ENCODE data around the gene ITPRIPL1. TPM values are rescaled to one million over a fixed set of nuclear protein-coding genes. Genes with fewer than 3 reads are reported as not detected.

ITPRIPL1 gene
- total and polyA plus RNA-seq, 10 donors = 0.80 to 6.6 (median 3.6) TPM

DNA sequence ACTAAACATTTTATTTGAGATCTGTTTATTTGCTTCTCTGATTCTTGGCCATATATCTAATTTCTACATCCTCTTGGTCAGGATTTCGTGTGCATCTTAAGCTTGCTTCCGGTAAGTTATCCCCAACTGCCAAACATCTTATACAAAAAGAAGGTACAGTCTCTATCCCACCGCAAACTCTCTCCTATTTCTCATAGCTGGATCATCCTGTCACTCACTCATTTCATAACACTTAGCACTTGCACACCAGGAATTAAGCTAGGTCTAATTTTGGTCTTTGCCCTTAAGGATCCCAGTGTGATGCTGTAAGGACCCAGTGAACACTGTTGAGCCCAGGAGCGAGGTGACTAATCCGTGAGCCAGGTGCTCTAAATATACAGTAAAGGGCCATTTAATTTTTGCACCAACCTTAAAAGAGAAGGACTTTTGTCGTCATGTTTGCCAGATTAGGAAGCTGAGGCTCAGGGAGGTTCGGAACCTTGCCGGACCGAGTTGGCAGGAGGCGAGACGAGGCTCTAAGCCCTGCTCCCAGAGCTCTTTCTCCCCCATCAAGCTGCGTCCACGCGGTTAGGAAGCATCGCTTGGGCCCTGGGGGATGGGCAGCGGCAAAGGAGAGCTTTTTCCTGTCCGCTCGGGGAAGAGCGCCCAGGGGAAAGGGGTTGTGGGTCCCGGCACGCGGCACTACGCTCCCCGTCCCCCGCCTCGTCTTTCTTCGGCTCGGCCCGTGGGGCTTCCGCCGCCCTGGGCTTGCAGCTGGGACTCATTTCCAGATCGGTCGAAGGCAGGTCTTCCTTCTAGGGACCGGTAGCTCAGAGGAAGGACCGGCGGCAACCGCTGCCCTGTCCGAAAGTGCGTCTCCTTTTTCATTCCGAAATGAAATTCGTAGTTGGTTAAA is 4.1 kb upstream of the ITPRIPL1 start:
- Histone ChIP-seq H3K27ac (peak overlapping the region; percentile 31 to 82 (median 72)), H3K36me3 (no peaks in the 10 kb centered on the region), H3K4me1 (peaks cover 7 to 83% (median 47%) of the 10 kb centered on the region in 6 donors), H3K9me3 (no peaks in the 10 kb centered on the region), H3K27me3 (replicated peaks in 1 of 7) (peaks cover 0 to 37% (median 5%) of the 10 kb centered on the region in 7 donors), H3K4me3 (peak overlapping the region; percentile 69 to 81 (median 73))
- TF ChIP-seq POLR2AphosphoS5 (IDR thresholded peaks at IDR 0.05) (no peak), CTCF (IDR thresholded peaks at IDR 0.05 in 8 of 11, conservative IDR thresholded peaks at IDR 0.05 in 3 of 11) (no peak), POLR2A (IDR thresholded peaks at IDR 0.05) (no peak)
- intact Hi-C loops (cut with DNase I; ENCODE audit: low total_unique reads) = no loop called here
- 2 to 4% (median 4%) methylated on average over 35 to 41 of the region's 41 CpGs for WGBS, 5 donors
- peak; percentile 86 for DNase-seq

DNA sequence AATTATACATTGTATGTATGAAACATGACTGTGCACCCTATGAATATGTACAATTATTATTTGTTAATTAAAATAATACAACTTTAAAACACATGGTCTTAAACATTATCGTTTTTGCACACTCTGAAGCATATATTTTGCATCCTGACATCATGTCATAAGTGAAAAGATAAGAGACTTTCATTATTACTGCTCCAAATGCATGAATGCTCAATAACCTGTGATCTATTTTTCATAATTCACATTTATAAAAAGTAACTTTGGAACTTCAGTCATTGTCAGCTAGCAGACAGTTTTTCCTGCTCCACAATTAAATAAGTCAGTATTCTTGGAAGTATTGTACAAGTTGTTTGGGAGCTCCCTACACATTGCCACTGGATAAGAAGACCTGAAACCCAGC is 1.3 kb upstream of the ITPRIPL1 start:
- H3K27ac ChIP-seq = peak overlapping the region in 2 of 8 donors; percentile 79 to 81
- TF ChIP-seq CTCF (IDR thresholded peaks at IDR 0.05 in 8 of 11, conservative IDR thresholded peaks at IDR 0.05 in 3 of 11) = no peak
- TF ChIP-seq POLR2AphosphoS5 (IDR thresholded peaks at IDR 0.05) = no peak
- TF ChIP-seq POLR2A (IDR thresholded peaks at IDR 0.05) = no peak
- DNase-seq = no peak
- intact Hi-C loops (cut with DNase I; ENCODE audit: low total_unique reads) = no loop called here
- H3K27me3 ChIP-seq (replicated peaks in 1 of 7) = peaks cover 0 to 40% (median 5%) of the 10 kb centered on the region in 7 donors
- peaks cover 7 to 80% (median 48%) of the 10 kb centered on the region in 6 donors for H3K4me1 ChIP-seq
- no peak overlapping the region for H3K4me3 ChIP-seq
- H3K9me3 ChIP-seq = no peaks in the 10 kb centered on the region
- 74 to 92% (median 83%) methylated on average over 1 of the region's 1 CpG for WGBS, 5 donors
- peaks cover 0 to 11% (median 0%) of the 10 kb centered on the region in 6 donors for H3K36me3 ChIP-seq

GRCh38 chr2:96324721-96325040 is 436 bp upstream of the ITPRIPL1 start:
- WGBS, 5 donors = 13 to 25% (median 16%) methylated on average over 6 of the region's 6 CpGs
- peak overlapping the region in 7 of 8 donors; percentile 43 to 80 (median 59) for H3K4me3 ChIP-seq
- no peaks in the 10 kb centered on the region for H3K9me3 ChIP-seq
- no peak for DNase-seq
- H3K27me3 ChIP-seq (replicated peaks in 1 of 7) = peaks cover 0 to 40% (median 5%) of the 10 kb centered on the region in 7 donors
- peaks cover 0 to 11% (median 0%) of the 10 kb centered on the region in 6 donors for H3K36me3 ChIP-seq
- H3K4me1 ChIP-seq = peaks cover 7 to 72% (median 42%) of the 10 kb centered on the region in 6 donors
- intact Hi-C loops (cut with DNase I; ENCODE audit: low total_unique reads) = no loop called here
- peak overlapping the region in 7 of 8 donors; percentile 43 to 83 (median 71) for H3K27ac ChIP-seq
- TF ChIP-seq POLR2AphosphoS5 (IDR thresholded peaks at IDR 0.05) = no peak
- no peak for TF ChIP-seq POLR2A (IDR thresholded peaks at IDR 0.05)
- TF ChIP-seq CTCF (IDR thresholded peaks at IDR 0.05 in 8 of 11, conservative IDR thresholded peaks at IDR 0.05 in 3 of 11) = no peak

GRCh38 chr2:96325884-96326255 is 753 bp downstream of the ITPRIPL1 start:
- H3K36me3 ChIP-seq = peaks cover 0 to 11% (median 0%) of the 10 kb centered on the region in 6 donors
- DNase-seq = peak; percentile 81
- peaks cover 7 to 60% (median 33%) of the 10 kb centered on the region in 6 donors for H3K4me1 ChIP-seq
- 13 to 29% (median 23%) methylated on average over 8 of the region's 8 CpGs for WGBS, 5 donors
- intact Hi-C loops (cut with DNase I; ENCODE audit: low total_unique reads) = no loop called here
- H3K4me3 ChIP-seq = peak overlapping the region; percentile 43 to 80 (median 58)
- TF ChIP-seq POLR2AphosphoS5 (IDR thresholded peaks at IDR 0.05) = peak; percentile 43 to 90 (median 79)
- TF ChIP-seq CTCF (IDR thresholded peaks at IDR 0.05 in 8 of 11, conservative IDR thresholded peaks at IDR 0.05 in 3 of 11) = no peak
- peak in 1 of 3 donors; percentile 42 for TF ChIP-seq POLR2A (IDR thresholded peaks at IDR 0.05)
- peaks cover 0 to 40% (median 5%) of the 10 kb centered on the region in 7 donors for H3K27me3 ChIP-seq (replicated peaks in 1 of 7)
- peak overlapping the region in 7 of 8 donors; percentile 30 to 83 (median 71) for H3K27ac ChIP-seq
- no peaks in the 10 kb centered on the region for H3K9me3 ChIP-seq
